NCI-H2227 (cell line): Measurements from ENCODE around the gene PIWIL4.
"Not testable (repeated sequence)": the region's sequence is repeated elsewhere in the genome, so short reads cannot be mapped to it uniquely, and the experiment has no call there.

Experiments used
- DNase-seq: peaks from one replicate; lab custom pipeline; 2025; ENCODE audit not compliant: unreplicated experiment; lab: John Stamatoyannopoulos, UW

The PIWIL4 gene

DNA sequence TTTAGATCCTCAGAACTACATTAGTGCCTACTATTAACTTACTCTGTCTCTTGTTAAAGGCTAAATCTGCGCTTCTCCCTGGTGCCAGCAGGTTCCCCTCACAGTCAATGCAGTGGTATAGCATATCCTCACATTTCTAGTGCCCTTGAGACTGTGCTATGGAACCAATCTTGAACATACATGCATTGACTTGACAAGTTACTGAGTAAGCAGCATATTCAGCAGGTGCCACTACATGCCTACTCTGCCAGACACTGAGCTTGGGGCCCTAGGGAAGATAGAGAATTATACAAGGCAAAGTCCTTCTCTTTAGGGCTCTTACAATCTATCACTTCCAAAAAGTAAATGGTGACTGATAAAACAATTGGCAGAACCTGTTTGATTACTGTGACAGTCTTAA, 20.3 kb upstream of the PIWIL4 start:
- DNase-seq: no peak

DNA sequence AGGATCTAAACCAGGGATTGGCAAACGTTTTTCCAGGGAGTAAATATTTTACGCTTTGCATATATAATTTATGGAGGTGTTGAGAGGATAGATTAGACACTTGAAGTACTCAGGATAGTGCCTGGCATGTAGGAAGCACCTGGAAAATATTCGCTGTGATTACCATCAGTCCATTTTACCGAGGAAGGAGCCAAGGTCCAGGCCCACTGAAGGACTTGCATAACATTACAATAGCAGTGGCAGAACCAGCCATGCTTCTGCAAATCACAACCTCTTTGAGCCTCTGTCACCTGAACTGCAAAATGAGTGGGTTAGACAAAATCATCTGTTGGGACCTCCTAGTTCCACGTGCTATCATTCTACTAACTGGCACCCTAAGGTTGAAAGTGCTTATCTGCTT, 18.0 kb upstream of the PIWIL4 start:
- no peak for DNase-seq

DNA sequence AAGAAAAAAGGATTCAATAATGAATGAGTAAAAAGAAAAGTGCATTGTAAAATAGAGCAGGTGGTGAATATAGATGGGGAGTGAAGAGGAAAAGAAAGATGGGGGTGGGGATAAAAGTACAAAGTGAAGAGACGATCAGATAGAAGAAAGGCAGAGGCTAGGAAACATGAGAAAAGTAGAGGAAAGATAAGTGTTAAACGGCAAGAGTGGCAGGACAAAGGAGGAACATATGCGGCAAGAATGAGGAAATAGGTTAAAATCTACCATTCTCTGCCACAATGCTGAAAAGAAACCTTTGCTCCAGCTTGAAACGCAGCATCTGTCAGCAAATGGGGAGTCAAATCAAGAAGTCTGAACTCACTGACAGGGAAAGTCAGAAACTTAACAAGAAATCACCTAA, 16.7 kb upstream of the PIWIL4 start:
- no peak for DNase-seq

DNA sequence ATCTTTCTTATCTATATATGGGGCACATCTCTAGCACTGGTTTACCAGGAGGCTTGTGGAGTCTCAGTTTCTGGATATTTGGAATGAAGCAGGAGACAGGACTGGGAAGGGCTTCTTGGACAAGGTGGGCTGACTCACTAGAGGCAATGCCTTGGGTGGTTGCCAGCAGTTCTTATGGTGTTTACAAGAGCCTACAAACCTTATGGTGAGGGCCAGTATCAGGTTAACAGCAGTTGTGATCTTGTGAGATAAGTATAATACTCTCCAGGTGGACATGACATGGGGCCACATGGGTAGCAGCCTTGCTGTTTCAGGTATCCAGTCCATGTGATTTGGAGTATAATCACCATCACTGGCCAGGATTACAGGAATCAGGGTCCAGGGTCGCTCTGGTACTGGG, 13.2 kb upstream of the PIWIL4 start:
- DNase-seq: no peak

DNA sequence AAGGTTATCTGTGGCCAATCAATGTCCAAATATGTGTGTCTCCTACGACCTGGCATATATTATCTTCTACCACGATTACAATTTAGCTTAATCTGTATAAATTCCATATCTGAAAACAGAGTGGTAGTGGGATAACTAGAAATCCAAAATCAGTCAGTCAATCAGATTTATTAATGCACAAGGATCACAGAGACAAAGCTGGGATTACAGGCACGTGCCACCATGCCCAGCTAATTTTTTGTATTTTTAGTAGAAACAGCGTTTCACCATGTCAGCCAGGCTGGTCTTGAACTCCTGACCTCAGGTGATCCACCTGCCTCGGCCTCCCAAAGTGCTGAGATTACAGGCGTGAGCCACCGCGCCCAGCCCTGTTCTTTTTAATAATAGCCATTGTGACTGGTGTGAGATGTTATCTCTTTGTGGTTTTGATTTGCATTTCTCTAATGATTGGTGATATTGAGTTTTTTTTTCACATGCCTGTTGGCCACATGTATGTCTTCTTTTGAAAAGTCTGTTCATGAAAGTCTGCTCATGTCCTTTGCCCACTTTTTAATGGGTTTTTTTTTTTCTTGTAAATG, 11.3 kb upstream of the PIWIL4 start:
- DNase-seq: not testable (repeated sequence)

DNA sequence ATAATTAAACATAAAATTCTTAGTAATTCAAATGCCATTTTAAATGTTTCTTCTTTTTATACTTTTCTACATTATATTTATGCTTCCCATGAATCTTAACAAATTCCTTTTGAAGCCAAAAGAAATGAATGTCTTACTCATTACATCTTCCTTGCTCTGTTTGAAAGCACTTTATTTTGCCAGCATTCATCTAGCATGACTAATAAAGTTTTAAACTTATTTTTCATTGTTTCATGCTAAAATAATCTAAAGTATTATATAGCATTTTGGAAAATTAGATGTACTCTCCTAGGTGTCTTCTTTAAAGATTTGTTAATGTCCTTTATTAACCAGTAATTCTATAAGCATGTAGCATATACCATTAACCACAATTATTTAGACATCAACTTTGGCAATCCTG, 9.7 kb upstream of the PIWIL4 start:
- no peak for DNase-seq

DNA sequence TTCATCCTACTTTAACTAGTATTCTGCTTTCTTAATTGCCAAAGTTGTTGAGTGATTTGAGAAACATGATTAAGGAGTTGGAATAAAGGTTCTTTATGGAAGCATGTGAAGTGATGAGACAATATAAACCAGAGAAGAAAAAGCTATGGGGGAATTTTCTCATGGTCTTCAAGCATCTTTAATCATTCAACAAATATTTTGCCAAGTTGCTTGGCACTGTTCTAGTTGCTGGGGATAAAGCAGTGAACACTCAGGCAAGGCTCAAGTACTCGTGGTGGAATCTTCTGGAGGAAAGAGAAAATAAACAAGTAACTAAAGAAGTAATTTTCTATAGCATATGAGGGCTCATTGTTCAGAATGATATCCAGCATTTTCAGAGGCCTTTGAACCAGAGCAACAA, 9.2 kb upstream of the PIWIL4 start:
- DNase-seq: no peak

DNA sequence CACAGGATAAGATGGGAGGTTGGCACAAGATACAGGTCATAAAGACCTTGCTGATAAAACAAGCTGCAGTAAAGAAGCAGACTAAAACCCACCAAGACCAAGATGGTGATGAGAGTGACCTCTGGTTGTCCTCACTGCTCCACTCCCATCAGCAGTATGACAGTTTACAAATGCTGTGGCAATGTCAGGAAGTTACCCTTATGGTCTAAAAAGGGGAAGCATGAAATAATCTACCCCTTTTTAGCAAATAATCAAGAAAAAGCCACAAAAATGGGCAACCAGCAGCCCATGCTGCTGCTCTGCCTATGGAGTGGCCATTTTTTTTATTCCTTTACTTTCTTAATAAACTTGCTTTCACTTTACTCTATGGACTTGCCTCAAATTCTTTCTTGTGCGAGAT, 8.7 kb upstream of the PIWIL4 start:
- no peak for DNase-seq

DNA sequence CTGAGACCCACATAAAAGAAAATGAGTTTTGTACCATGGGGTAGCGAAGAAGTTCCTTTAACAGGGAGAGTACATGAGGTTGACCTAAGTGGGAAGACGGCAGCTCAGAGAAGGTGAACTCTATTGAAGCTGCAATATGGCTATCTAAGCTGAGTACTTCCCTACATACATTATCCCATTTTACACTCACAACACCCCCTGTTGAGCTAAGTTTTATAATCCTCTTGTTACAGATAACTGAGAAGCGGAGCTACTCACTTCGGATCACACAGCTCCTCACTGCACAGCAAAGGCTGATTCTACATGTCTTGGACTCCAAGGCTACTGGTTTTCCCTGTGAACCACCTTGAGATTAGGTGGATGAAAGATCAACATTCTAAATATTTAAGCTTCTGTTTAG, 8.2 kb upstream of the PIWIL4 start:
- DNase-seq: no peak

DNA sequence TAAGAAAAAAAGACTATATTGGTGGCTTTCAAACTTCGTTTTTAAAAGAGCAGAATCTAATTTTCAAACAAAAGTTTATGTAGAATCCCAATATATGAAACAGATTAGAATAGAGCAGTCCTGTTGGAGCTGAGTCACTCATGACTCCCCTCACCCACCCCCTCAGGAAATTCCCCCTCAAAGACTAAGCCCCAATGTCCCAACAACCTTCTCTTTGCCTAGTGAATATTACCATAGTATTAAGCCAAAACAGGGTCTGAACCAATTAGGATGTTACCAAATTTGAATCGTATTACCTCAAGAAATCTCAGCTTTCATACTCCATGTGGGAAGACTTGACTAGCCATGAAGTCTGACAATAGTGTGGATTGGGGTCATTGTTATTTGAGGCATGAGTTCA, 7.8 kb upstream of the PIWIL4 start:
- DNase-seq: no peak

DNA sequence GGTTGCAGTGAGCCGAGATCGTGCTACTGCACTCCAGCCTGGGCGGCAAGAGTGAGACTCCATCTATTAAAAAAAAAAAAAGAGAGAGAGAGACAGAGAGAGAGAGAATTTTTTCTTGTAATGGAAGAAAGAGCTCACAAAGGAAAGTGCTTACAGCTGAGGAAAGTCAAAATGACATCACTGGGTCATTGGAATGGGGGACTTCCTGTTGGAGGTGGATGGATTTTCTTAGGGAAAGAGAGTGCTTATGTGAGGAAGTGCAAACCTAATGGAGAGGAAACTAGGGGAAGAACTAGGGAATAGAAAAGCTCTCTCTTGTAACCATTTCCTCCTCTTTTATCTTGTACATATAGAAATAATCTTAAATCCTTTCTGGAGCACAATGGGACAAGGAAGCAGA, 6.3 kb upstream of the PIWIL4 start:
- DNase-seq: no peak

DNA sequence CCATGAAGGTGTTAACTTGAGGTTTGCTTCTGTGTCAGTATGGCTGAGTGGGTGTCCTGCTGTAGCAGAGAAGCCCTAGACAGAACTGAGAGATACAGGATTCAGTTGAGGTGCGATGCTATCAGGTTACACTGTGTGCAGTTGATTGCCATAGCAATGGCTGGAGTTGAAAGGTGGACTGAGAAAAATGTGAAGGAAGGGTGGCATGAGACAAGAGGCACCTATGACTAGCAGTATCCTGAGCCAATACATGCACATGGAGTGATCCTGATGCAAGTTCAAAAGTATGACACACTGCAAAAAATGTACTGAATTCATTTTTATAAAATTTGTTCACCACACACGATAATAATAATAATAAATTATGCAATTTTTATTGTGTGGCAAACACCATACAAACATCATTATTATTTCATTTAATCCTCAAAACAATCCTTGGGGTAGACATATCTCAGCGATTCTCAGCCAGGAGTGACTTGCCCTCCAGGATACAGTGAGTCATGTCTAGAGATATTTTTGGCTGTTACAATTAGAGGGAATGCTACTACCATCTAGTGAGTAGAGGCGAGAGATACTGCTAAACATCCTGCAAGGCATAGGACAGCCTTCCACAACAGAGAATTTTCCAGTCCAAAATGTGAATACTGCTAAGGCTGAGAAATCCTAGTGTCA, 3.9 kb upstream of the PIWIL4 start:
- no peak for DNase-seq

DNA sequence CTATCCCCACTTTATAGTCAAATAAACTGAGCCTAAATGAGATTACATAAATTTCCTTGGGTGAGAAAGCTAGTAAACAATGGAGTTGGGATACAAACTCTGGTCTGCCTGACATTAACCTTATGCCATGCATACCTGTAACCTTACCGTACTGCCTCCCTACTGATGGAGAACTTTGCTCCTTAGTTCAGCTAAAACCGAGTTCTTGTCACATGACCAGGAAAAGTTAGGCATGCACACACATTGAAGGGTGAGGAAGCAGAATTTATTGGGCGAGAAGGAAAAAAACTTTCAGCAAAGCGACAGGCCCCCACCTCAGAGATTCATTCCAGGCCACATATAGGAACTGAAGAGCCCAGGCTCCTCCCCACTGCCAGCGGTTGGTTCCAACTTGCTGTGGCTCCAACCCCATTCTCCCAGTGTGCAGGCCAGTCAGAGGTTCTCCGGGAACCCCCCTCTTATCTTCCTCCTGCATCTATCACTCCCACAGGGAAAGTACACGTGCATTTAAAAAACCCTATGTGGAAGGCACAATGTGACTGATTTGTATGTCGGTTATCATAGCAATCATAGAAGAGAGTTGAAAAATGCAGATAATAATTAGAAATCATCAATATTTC, 3.2 kb upstream of the PIWIL4 start:
- no peak for DNase-seq

DNA sequence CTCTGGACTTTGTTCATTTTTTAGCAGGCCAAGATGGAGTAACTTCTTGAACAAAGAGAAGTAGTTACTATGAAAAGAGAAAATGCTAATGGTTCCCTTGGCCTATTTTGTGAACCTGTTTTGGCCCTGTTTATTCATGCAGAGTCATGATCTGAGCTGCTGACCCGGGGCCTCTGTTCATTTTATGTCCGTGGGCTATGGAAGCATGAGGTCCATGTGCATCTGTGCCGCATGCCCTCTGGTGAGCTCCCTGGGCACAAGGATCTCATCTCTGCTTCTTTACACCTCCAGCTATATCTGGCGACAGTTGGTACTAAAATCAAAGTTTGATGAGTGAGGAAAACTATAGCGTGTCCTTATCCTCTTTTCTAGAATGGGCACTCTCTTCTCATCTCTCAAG, 1.0 kb downstream of the PIWIL4 start:
- no peak for DNase-seq

DNA sequence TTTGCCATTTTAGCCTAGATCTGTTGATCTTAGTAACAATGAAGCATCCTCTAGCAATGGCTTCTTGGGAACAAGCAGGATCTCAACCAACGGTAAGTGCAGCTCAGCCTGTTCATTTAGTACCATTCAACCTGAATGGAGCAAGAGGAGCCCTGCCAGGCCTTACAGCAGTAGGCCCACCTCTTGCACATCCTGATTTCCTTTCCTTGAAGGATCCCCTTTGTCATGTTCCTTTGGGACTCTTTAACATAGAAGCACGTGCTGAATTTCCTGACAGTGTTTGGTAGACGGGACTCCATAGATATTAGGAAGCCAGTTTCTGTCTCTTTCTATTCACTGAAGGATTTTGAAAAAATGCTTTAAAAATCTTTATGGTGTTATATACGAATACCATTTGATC, 1.5 kb downstream of the PIWIL4 start:
- DNase-seq: no peak

DNA sequence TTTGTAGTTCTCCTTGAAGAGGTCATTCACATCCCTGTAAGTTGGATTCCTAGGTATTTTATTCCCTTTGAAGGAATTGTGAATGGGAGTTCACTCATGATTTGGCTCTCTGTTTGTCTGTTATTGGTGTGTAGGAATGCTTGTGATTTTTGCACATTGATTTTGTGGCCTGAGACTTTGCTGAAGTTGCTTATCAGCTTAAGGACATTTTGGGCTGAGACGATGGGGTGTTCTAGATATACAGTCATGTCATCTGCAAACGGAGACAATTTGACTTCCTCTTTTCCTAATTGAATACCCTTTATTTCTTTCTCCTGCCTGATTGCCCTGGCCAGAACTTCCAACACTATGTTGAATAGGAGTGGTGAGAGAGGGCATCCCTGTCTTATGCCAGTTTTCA, 5.8 kb downstream of the PIWIL4 start:
- DNase-seq: not testable (repeated sequence)

DNA sequence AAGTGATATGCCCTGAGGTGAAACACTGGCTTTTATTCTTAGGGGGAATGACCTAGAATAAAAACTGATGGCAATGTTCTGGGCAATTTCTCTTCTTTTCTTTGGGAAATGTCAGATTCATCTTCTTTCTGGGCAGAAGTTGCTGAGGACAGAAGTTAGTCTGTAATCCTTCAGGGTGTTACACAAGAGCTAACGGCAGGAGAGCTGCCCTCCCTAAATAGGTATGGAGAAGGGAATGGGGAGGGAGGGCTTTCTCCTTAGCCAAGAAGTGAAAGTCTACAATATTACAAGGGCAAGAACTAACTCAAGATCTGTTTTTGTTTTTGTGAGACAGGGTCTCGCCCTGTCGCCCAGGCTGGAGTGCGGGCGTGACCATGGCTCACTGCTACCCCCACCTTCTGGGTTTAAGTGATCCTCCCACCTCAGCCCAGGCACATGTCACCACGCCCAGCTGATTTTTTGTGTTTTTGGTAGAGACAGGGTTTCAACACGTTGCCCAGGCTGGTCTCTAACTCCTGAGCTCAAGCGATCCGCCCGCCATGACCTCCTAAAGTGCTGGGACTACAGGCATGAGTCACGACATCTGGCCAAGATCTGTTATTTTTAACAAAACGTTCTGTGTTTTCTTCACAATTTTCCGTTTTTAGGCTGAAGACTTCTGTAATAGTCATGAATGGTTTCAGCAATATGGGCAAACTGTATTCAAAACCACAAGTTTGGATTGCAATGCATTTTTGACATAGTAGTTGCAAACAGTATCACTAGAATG, 7.2 kb downstream of the PIWIL4 start:
- DNase-seq: no peak

DNA sequence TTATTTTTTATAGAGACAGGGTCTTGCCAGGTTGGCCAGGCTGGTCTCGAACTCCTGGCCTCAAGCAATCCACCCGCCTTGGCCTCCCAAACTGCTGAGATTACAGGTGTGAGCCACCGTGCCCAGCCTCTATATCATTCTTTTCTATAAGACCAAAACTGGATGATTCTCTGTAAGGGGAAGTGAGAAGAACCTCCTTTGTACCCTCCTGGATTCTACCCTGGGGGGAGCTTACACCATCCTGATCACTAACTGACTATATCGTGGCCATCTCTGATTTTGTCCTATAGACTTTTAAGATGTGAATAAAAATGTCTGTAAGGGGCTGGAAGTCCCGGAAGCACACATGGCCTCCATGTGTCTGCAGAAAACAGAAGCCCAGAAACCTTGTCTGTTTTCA, 9.1 kb downstream of the PIWIL4 start:
- no peak for DNase-seq

DNA sequence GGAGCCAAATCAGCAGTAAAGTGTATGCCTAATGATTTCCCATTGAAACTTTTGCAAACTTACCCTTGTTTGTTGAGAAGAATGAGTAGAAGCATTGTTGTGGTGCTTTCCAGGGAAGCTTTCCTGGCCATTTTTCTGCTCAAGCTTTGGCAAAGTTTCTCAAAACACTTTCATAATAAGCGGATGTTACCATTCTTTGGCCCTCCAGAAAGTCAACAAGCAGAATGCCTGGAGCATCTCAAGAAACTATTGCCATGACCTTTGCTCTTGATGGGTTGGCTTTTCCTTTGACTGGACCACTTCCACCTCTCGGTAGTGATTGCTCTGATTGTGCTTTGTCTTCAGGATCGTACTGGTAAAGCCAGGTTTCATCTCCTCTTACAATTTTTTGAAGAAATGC, 10.7 kb downstream of the PIWIL4 start:
- DNase-seq: no peak

DNA sequence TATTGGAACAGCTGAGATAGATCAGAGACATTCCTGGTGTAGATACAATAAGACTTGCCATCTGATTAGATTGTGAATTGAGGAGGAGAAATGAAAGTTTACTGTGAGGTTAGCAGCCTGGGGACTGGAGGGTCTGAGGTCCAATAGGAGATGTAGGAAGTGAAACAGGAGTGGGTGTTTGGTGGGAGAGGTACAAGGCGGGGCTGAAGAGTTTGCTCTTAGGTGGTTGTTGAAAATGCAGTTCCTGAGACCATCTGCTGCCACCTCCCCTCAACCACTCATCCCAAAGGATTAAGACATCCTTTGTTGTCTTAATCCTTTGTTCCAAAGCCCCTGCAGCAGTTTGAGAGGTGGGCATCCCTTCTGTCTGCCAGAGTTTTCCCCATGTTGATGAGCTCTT, 14.8 kb downstream of the PIWIL4 start:
- DNase-seq: no peak

DNA sequence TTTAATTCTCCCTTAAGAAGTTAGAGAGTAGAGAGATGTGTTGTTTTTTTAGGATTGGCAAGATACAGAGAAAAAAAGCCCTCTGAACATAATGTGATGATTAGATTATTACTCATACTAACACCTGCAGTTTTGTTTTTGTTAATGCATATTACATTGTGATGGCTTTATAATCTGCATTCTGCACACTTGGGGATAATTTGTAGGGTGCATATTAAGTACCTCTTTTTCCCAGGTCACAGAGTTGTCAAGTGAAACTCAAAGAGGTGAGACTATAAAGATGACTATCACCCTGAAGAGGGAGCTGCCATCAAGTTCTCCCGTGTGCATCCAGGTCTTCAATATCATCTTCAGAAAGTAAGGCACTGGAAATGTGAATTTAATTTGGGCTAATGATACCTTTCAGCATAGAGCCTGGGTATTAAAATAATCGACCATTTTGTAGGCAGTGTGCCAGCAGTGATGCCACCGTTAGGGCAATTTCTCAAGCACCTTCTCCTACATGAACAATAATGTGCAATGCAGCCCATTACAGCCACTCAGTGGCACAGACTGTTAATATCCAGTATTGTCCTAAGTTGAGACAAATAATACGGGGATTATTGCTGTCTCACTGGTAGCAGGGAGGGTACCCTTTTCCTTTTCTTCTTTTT, 16.2 kb downstream of the PIWIL4 start:
- peak; percentile 76 for DNase-seq
